ENCODE data around the gene ULK4.
"Not testable (repeated sequence)": the region's sequence is repeated elsewhere in the genome, so short reads cannot be mapped to it uniquely, and the experiment has no call there.

The ULK4 gene

DNA sequence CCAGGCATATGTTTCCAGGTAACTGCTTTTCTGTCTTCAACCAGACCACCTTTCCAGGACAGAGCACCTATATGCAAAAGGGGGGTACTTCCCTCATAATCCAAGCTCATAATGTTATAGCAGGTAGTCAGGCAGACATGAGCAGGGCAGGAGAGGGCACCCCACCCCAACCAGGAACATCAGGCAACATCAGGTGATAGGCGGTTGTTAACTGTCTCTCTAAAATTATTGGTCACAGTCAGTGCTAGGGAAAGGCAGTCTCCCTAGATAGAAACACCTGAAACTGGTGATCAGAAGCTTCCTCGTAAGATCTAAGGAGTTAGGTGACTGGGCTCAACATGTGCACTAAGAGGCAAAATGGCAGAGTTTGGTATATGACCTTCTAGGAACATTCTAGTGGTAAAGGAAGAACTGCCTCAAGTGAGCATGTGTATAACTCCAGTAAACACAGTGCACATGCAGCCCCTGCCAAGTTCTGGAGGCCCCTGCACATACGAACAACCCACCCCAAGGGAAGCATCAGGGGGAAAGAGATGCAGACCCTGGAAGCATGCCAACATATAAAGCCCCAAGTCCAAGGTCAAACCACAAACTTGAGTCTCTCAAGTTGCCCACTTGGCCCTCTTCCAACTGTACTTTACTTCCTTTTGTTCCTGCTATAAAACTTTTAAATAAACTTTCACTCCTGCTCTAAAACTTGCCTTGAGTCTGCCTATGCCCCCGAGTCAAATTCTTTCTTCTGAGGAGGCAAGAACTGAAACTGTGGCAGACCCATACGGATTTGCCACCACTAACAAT is 270.9 kb downstream of the ULK4 start:
- DNase-seq (ENCODE audit: low read depth in 2 of 2), result no peak

- no peak for DNase-seq (ENCODE audit: low read depth in 2 of 2)
Observed at GRCh38 chr3:41688595-41689380, 273.1 kb downstream of the ULK4 start.

DNA sequence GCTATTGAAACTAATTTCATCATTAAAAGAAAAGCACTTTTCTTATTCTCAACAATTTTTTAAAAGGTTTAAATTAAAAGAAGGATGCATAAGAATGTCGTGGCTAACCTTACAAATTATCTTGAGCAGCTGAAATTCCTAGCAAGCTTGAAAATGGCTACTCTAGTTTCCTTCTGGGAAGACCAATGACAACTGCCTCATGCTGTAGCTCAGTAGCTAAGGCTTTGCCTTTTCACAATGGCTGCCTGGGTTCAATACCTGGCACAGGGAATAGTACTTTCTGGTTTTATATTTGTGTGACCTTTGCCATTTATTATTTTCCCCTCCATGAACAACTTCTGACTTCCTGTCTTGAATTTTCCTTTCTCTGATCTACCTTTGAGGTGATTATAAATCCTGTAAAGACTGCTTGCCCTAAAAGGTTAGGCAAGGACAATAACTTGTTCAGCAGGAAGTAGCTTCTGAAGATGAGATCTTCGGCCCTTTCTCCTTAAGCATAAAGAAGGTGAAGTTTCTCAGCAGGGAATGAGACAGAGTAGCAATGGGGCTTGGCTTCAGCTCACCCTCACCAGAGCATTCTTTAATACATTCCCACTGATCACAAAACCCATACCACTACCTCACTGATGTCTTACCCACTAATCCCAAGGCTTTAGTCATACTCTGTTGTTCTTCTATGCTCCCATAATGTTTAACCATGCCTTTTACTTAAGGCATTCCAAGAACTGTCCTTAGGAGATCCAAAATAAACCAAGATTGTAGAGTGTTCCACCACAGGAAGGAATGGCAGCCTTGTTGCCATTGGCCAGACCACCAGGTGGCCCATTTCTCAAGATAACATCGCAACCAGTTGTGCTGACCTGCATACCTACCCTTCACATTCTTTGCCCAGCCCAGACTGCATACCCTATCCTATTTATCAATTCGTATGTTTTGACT is 276.8 kb downstream of the ULK4 start:
- DNase-seq (ENCODE audit: low read depth in 2 of 2), result no peak

GRCh38 chr3:41683666-41684350 is 278.1 kb downstream of the ULK4 start:
- no peak for DNase-seq (ENCODE audit: low read depth in 2 of 2)

DNA sequence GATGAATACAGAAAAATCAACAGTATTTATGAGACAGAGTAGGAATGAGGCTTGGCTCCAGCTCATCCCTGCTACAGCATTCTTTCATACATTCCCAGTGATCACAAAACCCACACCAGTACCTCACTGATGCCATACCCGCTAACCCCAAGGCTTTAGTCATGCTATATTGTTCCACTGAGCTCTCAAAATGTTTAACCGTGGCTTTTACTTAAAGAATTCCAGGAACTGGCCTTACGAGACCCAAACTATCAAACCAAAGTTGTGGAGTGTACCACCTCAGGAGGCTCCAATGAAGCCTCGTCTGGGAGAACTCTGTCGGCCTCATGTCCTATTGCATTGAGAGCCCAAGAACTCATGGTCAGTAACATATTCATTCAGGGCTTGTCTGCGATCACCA is 278.9 kb downstream of the ULK4 start:
- DNase-seq (ENCODE audit: low read depth in 2 of 2), result peak; percentile 80 to 84

DNA sequence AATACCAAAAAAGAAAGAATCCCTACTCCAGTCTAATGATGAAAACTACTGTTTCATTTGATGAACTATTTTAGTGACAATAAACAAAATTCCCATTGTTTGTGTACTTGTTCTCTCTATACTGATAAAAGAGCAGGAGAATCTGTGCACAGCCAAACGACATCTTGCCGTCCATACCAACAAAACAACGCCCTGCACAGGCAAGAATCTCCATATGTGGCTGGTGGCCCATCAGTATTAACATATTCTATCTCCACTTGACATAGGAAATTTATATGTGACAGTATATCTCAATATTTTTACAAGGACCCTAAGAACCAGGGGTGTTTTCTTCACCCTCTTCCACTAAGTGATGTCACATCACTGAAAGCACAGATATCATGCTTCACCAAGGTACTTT is 279.5 kb downstream of the ULK4 start:
- no peak for DNase-seq (ENCODE audit: low read depth in 2 of 2)

GRCh38 chr3:41681479-41681878 is 280.4 kb downstream of the ULK4 start:
- peak; percentile 96 for DNase-seq (ENCODE audit: low read depth in 2 of 2)

DNA sequence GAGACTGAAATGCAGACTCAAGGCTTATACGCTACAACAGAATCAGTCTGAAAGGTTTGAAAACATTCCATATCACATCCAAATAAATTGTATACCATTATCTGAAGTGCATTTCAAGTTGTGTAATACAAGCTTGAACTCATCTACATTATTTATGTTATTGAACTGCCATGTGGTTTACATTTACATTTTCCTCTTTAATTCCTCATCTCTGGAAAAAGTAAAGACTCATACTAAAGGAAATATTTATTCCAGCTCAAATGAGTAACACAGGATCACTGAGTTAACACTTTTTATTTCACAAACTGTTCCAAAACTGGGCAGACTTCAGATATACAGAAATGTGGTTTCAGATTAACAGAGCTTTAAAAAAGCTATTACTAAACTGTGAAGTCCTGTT is 282.5 kb downstream of the ULK4 start:
- peak; percentile 70 to 77 for DNase-seq (ENCODE audit: low read depth in 2 of 2)

DNA sequence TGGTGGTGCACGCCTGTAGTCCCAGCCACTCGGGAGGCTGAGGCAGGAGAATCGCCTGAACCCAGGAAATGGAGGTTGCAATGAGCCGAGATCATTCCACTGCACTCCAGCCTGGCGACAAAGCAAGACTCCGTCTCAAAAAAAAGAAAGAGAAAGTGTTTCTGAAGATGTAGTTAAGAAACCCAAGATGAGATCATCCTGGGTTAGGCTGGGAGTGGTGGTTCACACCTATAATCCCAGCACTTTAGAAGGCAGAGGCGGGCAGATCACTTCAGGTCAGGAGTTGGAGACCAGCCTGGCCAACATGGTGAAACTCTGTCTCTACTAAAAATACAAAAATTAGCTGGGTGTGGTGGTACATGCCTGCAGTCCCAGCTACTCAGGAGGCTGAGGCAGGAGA is 286.8 kb downstream of the ULK4 start:
- DNase-seq (ENCODE audit: low read depth in 2 of 2), result not testable (repeated sequence)

DNA sequence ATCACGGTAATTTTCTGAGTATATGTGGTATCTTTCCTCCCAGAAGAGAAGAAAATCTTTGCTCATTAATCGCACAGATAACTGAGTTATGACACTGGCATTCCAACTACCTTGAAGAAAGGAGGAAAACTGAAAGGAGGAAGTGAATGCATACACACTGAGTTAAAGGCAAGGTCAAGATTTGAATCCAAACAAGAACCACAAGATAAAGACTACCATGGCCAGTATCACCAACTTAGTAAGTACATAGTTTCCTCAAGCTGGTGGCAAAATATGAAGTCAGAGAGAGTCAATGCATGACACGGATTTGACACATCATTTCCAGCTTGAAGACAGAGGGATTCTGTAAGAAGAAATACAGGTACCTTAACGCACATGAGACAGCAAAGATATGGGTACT is 287.5 kb downstream of the ULK4 start:
- DNase-seq (ENCODE audit: low read depth in 2 of 2), result no peak

- DNase-seq (ENCODE audit: low read depth in 2 of 2), result peak; percentile 54 to 55
Observed at GRCh38 chr3:41673650-41674049, 288.3 kb downstream of the ULK4 start.

GRCh38 chr3:41668379-41668778 is 293.5 kb downstream of the ULK4 start:
- DNase-seq (ENCODE audit: low read depth in 2 of 2), result no peak

- DNase-seq (ENCODE audit: low read depth in 2 of 2), result no peak
Observed at GRCh38 chr3:41662288-41662687, 299.6 kb downstream of the ULK4 start.

DNA sequence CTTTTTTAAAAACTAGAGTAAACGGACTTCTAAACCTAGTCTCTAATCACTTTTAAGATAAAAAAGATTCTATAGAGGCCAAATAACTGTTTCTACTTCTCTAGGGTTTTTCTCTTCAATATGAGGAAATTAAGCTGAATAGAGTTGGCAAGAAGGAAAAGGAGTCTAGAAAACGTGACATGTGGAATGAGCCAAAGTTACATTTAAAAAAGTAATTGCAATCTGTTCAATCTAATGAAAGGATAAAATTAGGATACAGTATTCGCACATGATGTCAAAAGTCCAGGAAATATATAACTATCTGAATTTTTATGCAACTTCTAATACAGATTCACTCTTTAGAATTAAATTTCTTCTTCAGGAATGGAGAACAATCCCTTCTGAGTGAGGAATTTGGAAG is 300.1 kb downstream of the ULK4 start:
- DNase-seq (ENCODE audit: low read depth in 2 of 2), result no peak

DNA sequence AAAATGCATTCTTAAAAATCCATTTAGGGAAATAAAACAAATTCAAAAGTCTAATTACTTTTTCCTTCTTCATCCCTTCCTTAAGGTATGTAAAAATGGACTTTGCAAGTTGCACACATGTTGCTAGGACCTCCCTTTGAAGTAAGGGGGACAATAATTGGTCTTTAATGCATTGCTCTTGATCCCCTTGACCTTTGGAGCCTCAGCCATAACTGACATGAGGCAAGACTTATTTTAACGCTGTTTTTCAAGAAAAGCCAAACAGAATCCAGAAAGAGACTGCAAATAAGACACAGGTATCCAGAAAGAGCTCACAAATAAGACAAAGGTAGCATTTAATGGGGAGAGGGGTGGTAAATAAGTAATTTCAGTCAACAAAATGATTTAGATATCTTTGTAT is 301.4 kb downstream of the ULK4 start:
- no peak for DNase-seq (ENCODE audit: low read depth in 2 of 2)

DNA sequence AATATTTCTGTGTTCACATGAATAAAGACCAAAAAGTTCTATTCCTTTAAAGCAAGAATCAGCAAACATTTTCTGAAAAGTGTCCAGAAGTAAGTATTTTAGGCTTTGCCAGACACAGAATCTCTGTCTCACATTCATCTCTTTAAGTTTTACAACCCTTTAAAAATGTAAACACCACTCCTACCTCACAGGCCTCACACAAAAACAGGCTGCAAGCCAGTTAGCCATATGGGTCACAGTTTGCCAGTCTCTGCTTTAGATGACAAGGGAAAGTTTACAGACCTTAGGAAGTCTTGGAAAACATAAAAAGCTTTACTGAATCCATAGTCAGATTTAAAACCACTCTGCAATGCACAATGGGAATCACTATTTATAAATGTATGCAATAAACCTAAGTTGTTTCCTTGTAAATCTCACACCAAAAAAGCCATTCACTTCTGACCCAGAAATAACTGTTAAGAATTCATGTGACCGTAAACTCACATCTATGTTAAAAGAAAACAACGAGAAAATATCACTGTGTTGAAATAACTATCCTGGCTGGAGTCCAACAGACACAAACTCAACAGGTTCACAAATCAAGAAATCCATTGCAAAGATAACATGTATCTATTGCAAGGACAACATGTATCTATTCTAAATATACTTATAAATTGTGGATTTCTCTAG is 308.2 kb downstream of the ULK4 start:
- DNase-seq (ENCODE audit: low read depth in 2 of 2), result no peak

DNA sequence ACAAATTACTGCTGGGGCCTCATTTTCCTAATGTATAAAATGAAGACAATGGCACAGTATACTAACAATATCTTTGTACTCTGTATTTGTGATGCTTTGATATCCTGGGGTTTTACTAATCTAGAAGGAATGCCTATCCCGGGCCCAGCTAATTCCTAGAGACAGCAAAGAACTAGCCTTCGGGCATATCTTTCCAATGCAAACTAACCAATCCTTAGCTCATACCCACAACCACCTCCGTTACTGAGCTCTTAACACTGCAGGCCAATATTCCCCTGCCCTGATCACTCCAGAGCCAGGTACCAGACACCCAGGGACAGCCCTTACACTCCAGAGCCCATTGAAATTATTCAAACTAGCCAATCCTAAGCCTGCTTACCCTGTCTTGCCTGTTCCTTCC is 309.0 kb downstream of the ULK4 start:
- DNase-seq (ENCODE audit: low read depth in 2 of 2), result no peak

- no peak for DNase-seq (ENCODE audit: low read depth in 2 of 2)
Observed at GRCh38 chr3:41652506-41652905, 309.4 kb downstream of the ULK4 start.

GRCh38 chr3:41651718-41652117 is 310.2 kb downstream of the ULK4 start:
- DNase-seq (ENCODE audit: low read depth in 2 of 2), result no peak

- DNase-seq (ENCODE audit: low read depth in 2 of 2), result no peak
Observed at GRCh38 chr3:41650406-41650805, 311.5 kb downstream of the ULK4 start.

Measured in fibroblast of skin of left quadriceps (primary cell).